ENCODE results near the gene RFC1. TPM values are rescaled to one million over a fixed set of nuclear protein-coding genes. Genes with fewer than 3 reads are reported as not detected.

RFC1 gene
- total and polyA plus RNA-seq, 9 of the 15 experiments (the other 6 are each of a cell fraction or from before 2014, with no cell fraction given) = 16.8 to 85.6 (median 45.2) TPM

DNA sequence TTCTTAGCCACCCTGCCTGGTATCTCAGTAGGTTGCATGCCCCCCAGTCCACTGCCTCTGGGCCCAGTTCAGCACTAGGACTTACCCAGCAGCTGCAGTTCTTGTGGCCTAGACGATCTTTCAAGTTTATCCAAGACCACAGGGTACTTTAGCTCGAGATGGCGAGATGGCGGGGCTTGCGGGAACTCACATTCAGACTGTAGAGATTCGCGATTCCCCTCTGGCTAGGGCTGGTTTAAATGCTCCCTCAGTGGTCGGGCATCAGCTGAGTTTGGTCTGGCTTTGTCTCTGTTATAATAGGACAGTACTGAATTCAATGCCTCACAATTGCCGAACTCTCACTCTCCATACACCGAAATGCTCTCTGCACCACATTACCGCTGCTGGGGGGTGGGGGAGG, 18.4 kb upstream of the RFC1 start (continued):
- TF ChIP-seq, protein P1, sequence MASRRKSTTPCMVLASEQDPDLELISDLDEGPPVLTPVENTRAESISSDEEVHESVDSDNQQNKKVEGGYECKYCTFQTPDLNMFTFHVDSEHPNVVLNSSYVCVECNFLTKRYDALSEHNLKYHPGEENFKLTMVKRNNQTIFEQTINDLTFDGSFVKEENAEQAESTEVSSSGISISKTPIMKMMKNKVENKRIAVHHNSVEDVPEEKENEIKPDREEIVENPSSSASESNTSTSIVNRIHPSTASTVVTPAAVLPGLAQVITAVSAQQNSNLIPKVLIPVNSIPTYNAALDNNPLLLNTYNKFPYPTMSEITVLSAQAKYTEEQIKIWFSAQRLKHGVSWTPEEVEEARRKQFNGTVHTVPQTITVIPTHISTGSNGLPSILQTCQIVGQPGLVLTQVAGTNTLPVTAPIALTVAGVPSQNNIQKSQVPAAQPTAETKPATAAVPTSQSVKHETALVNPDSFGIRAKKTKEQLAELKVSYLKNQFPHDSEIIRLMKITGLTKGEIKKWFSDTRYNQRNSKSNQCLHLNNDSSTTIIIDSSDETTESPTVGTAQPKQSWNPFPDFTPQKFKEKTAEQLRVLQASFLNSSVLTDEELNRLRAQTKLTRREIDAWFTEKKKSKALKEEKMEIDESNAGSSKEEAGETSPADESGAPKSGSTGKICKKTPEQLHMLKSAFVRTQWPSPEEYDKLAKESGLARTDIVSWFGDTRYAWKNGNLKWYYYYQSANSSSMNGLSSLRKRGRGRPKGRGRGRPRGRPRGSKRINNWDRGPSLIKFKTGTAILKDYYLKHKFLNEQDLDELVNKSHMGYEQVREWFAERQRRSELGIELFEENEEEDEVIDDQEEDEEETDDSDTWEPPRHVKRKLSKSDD (conservative IDR thresholded peaks at IDR 0.05; ENCODE audit: low read length) = no peak
- TF ChIP-seq, protein P2, sequence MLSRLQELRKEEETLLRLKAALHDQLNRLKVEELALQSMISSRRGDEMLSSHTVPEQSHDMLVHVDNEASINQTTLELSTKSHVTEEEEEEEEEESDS (CRISPR knock-in tag; IDR thresholded peaks at IDR 0.05) = no peak
- TF ChIP-seq, protein P3, sequence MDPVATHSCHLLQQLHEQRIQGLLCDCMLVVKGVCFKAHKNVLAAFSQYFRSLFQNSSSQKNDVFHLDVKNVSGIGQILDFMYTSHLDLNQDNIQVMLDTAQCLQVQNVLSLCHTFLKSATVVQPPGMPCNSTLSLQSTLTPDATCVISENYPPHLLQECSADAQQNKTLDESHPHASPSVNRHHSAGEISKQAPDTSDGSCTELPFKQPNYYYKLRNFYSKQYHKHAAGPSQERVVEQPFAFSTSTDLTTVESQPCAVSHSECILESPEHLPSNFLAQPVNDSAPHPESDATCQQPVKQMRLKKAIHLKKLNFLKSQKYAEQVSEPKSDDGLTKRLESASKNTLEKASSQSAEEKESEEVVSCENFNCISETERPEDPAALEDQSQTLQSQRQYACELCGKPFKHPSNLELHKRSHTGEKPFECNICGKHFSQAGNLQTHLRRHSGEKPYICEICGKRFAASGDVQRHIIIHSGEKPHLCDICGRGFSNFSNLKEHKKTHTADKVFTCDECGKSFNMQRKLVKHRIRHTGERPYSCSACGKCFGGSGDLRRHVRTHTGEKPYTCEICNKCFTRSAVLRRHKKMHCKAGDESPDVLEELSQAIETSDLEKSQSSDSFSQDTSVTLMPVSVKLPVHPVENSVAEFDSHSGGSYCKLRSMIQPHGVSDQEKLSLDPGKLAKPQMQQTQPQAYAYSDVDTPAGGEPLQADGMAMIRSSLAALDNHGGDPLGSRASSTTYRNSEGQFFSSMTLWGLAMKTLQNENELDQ (CRISPR knock-in tag; IDR thresholded peaks at IDR 0.05; ENCODE audit: borderline replicate concordance) = no peak

DNA sequence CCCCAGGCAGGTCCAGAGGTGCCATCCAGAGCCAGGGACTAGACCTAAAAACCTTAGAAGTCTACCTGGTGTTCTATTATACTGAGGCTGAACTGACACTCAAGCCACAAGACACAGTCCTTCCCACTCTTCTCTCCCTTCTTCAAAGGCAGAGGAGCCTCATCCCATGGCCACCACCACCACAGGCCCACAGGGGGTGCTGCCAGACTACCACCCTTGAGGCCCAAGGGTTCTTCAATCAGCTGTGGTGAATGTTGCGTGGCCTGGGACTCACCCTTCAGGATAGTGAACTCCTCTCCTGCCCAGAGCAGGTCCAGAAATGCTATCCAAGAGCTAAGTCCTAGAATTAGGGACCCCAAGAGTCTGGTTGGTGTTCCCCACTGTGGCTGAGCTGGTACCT, 17.5 kb upstream of the RFC1 start:
- ATAC-seq = peak; percentile 80
- Histone ChIP-seq H3K79me2 (ENCODE audit: control insufficient read depth, insufficient read depth, low read length) (no peaks in the 10 kb centered on the region), H3K4me1 (replicated peaks in 1 of 2; ENCODE audit: control insufficient read depth in 2 of 2, insufficient read depth in 2 of 2, low read length in 2 of 2) (no peaks in the 10 kb centered on the region), H3K27me3 (ENCODE audit: control insufficient read depth in 2 of 2, insufficient read depth in 2 of 2, low read length in 2 of 2) (peaks cover 0 to 5% of the 10 kb centered on the region in 2 experiments; a peak in 2 of 5 replicates), H3K27ac (ENCODE audit: extremely low read depth, low read depth, low read length) (no peak overlapping the region), H3K9me1 (ENCODE audit: control insufficient read depth, insufficient read depth, low read length) (peaks cover 3% of the 10 kb centered on the region), H3K4me2 (ENCODE audit: insufficient read depth, low read length) (no peak overlapping the region), H3K4me3 (no peak overlapping the region), H4K20me1 (replicated peaks; ENCODE audit: control insufficient read depth, insufficient read depth, low read length) (no peaks in the 10 kb centered on the region), H3K36me3 (ENCODE audit: control insufficient read depth, insufficient read depth, low read length) (no peaks in the 10 kb centered on the region), H2AFZ (ENCODE audit: low read depth, low read length) (no peak overlapping the region), H3K9me3 (replicated peaks; ENCODE audit: control insufficient read depth, insufficient read depth, low read depth, low read length) (no peaks in the 10 kb centered on the region), H3K9ac (ENCODE audit: insufficient read depth in 1 of 2, low read depth in 2 of 2, low read length in 2 of 2) (no peak overlapping the region)
- no peak for DNase-seq (ENCODE audit: extremely low read depth in 1 of 4, low spot score in 3 of 4)
- intact Hi-C loops (cut with micrococcal nuclease) (no loop called here), in situ Hi-C loops (cut with MboI) (no loop called here)
- TF ChIP-seq U2AF2 (optimal IDR thresholded peaks at IDR 0.05; ENCODE audit: low read depth, low read length) = no peak
- TF ChIP-seq RAD21 (CRISPR knock-in tag; conservative IDR thresholded peaks at IDR 0.05 in 1 of 2, IDR thresholded peaks at IDR 0.05 in 1 of 2) = peak in 1 of 2 experiments; percentile 25; a peak in 1 of 4 replicates
- TF ChIP-seq, protein P4, sequence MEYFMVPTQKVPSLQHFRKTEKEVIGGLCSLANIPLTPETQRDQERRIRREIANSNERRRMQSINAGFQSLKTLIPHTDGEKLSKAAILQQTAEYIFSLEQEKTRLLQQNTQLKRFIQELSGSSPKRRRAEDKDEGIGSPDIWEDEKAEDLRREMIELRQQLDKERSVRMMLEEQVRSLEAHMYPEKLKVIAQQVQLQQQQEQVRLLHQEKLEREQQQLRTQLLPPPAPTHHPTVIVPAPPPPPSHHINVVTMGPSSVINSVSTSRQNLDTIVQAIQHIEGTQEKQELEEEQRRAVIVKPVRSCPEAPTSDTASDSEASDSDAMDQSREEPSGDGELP (CRISPR knock-in tag; IDR thresholded peaks at IDR 0.05; ENCODE audit: borderline replicate concordance) = peak; percentile 49
- TF ChIP-seq, protein P5, sequence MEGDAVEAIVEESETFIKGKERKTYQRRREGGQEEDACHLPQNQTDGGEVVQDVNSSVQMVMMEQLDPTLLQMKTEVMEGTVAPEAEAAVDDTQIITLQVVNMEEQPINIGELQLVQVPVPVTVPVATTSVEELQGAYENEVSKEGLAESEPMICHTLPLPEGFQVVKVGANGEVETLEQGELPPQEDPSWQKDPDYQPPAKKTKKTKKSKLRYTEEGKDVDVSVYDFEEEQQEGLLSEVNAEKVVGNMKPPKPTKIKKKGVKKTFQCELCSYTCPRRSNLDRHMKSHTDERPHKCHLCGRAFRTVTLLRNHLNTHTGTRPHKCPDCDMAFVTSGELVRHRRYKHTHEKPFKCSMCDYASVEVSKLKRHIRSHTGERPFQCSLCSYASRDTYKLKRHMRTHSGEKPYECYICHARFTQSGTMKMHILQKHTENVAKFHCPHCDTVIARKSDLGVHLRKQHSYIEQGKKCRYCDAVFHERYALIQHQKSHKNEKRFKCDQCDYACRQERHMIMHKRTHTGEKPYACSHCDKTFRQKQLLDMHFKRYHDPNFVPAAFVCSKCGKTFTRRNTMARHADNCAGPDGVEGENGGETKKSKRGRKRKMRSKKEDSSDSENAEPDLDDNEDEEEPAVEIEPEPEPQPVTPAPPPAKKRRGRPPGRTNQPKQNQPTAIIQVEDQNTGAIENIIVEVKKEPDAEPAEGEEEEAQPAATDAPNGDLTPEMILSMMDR (IDR thresholded peaks at IDR 0.05 in 2 of 3, conservative IDR thresholded peaks at IDR 0.05 in 1 of 3; ENCODE audit: insufficient read depth in 2 of 3, low read depth in 1 of 3, low read length in 3 of 3) = peak; percentile 26 to 48 (median 34); a peak in 4 of 6 replicates
- ChIA-PET POLR2A (interaction anchor here (1.1 to 1.3 kb wide), 3 partner anchors 10 to 27 kb away, joined by 3 to 4 read pairs (median 4); partner anchors contain the start of gene RFC1), CTCF (ENCODE audit: low intra/inter-chr PET ratio) (no interaction called here)
- 75% methylated on average over 1 of the region's 1 CpG for whole genome bisulfite sequencing (ENCODE audit: insufficient coverage, low coverage, missing lambda C conversion rate)
- FAIRE-seq = no peak
- no TSS peak for BruUV-seq (replicated peaks)
